ENCODE data around the gene MYO18B. TPM values are rescaled to one million over a fixed set of nuclear protein-coding genes. Genes with fewer than 3 reads are reported as not detected.

MYO18B gene
- total RNA-seq, 8 experiments from 2014 or later, result 0.09 to 0.91 (median 0.32) TPM

GRCh38 chr22:26025626-26026025, 283.6 kb downstream of the MYO18B start:
- 0 to 77% (median 14%) methylated on average over 1 to 6 of the region's 6 CpGs; no CpG with 5 or more reads in 3 of the 10 experiments for WGBS, 10 experiments
- H3K4me3 ChIP-seq, result no peak overlapping the region
- H3K27ac ChIP-seq, result no peak overlapping the region
- in situ Hi-C loops (cut with MboI; ENCODE audit: low pct_unique_long_range_greater_than_20kb in 2 of 9, low sequenced_read_pairs in 9 of 9, unreplicated experiment in 9 of 9), result no loop called here
- H3K4me1 ChIP-seq (replicated peaks in 1 of 2), result peaks cover 0 to 2% of the 10 kb centered on the region in 2 donors
- no peak for ATAC-seq (replicated peaks in 6 of 8)

- H3K4me3 ChIP-seq, result no peak overlapping the region
- no peak overlapping the region for H3K27ac ChIP-seq
- WGBS, 10 experiments, result 56 to 100% (median 85%) methylated on average over 1 to 19 of the region's 23 CpGs; no CpG with 5 or more reads in 4 of the 10 experiments
- H3K4me1 ChIP-seq (replicated peaks in 1 of 2), result peaks cover 0 to 2% of the 10 kb centered on the region in 2 donors
- in situ Hi-C loops (cut with MboI; ENCODE audit: low pct_unique_long_range_greater_than_20kb in 2 of 9, low sequenced_read_pairs in 9 of 9, unreplicated experiment in 9 of 9), result no loop called here
- no peak for ATAC-seq (replicated peaks in 6 of 8)
Measured at GRCh38 chr22:26027341-26027740, 285.4 kb downstream of the MYO18B start.

GRCh38 chr22:26031641-26032040, 289.7 kb downstream of the MYO18B start:
- WGBS, 10 experiments, result 0 to 100% (median 84%) methylated on average over 1 to 5 of the region's 6 CpGs; no CpG with 5 or more reads in 4 of the 10 experiments
- Histone ChIP-seq H3K4me3 (no peak overlapping the region), H3K4me1 (replicated peaks in 1 of 2) (peaks cover 0 to 2% of the 10 kb centered on the region in 2 donors), H3K27ac (no peak overlapping the region)
- no peak for ATAC-seq (replicated peaks in 6 of 8)
- in situ Hi-C loops (cut with MboI; ENCODE audit: low pct_unique_long_range_greater_than_20kb in 2 of 9, low sequenced_read_pairs in 9 of 9, unreplicated experiment in 9 of 9), result no loop called here

- ATAC-seq (replicated peaks in 6 of 8), result no peak
- no peak overlapping the region for H3K4me3 ChIP-seq
- WGBS, 10 experiments, result 10 to 100% (median 80%) methylated on average over 1 to 7 of the region's 7 CpGs
- in situ Hi-C loops (cut with MboI; ENCODE audit: low pct_unique_long_range_greater_than_20kb in 2 of 9, low sequenced_read_pairs in 9 of 9, unreplicated experiment in 9 of 9), result no loop called here
- H3K27ac ChIP-seq, result no peak overlapping the region
- H3K4me1 ChIP-seq (replicated peaks in 1 of 2), result peaks cover 0 to 2% of the 10 kb centered on the region in 2 donors
Measured at GRCh38 chr22:26033071-26033470, 291.1 kb downstream of the MYO18B start.

GRCh38 chr22:26033586-26033985, 291.6 kb downstream of the MYO18B start:
- Histone ChIP-seq H3K4me3 (no peak overlapping the region), H3K27ac (no peak overlapping the region), H3K4me1 (replicated peaks in 1 of 2) (peaks cover 0 to 2% of the 10 kb centered on the region in 2 donors)
- ATAC-seq (replicated peaks in 6 of 8), result no peak
- in situ Hi-C loops (cut with MboI; ENCODE audit: low pct_unique_long_range_greater_than_20kb in 2 of 9, low sequenced_read_pairs in 9 of 9, unreplicated experiment in 9 of 9), result no loop called here

- Histone ChIP-seq H3K4me3 (no peak overlapping the region), H3K27ac (no peak overlapping the region), H3K4me1 (replicated peaks in 1 of 2) (no peaks in the 10 kb centered on the region)
- WGBS, 10 experiments, result 25 to 100% (median 70%) methylated on average over 1 to 3 of the region's 3 CpGs; no CpG with 5 or more reads in 3 of the 10 experiments
- in situ Hi-C loops (cut with MboI; ENCODE audit: low pct_unique_long_range_greater_than_20kb in 2 of 9, low sequenced_read_pairs in 9 of 9, unreplicated experiment in 9 of 9), result no loop called here
- no peak for ATAC-seq (replicated peaks in 6 of 8)
Measured at GRCh38 chr22:26035523-26035922, 293.5 kb downstream of the MYO18B start.

GRCh38 chr22:26038365-26038764, 296.4 kb downstream of the MYO18B start:
- in situ Hi-C loops (cut with MboI; ENCODE audit: low pct_unique_long_range_greater_than_20kb in 2 of 9, low sequenced_read_pairs in 9 of 9, unreplicated experiment in 9 of 9), result no loop called here

GRCh38 chr22:26041931-26042330, 299.9 kb downstream of the MYO18B start:
- no peak overlapping the region for H3K27ac ChIP-seq
- no peak for ATAC-seq (replicated peaks in 6 of 8)
- in situ Hi-C loops (cut with MboI; ENCODE audit: low pct_unique_long_range_greater_than_20kb in 2 of 9, low sequenced_read_pairs in 9 of 9, unreplicated experiment in 9 of 9), result no loop called here
- peaks cover 7 to 8% of the 10 kb centered on the region in 2 donors for H3K4me1 ChIP-seq (replicated peaks in 1 of 2)
- H3K4me3 ChIP-seq, result no peak overlapping the region
- WGBS, 10 experiments, result 0 to 90% (median 17%) methylated on average over 1 to 4 of the region's 4 CpGs; no CpG with 5 or more reads in 4 of the 10 experiments

More at GRCh38 chr22:26038365-26038764, 296.4 kb downstream of the MYO18B start:
- no peak for ATAC-seq (replicated peaks in 6 of 8)
- no peak overlapping the region for H3K4me3 ChIP-seq
- H3K27ac ChIP-seq, result no peak overlapping the region
- WGBS, 10 experiments, result 0 to 72% (median 47%) methylated on average over 1 to 3 of the region's 4 CpGs; no CpG with 5 or more reads in 2 of the 10 experiments
- H3K4me1 ChIP-seq (replicated peaks in 1 of 2), result no peaks in the 10 kb centered on the region

- H3K27ac ChIP-seq, result no peak overlapping the region
- WGBS, 10 experiments, result 14 to 100% (median 71%) methylated on average over 1 to 2 of the region's 2 CpGs
- ATAC-seq (replicated peaks in 6 of 8), result no peak
- no peak overlapping the region for H3K4me3 ChIP-seq
- in situ Hi-C loops (cut with MboI; ENCODE audit: low pct_unique_long_range_greater_than_20kb in 2 of 9, low sequenced_read_pairs in 9 of 9, unreplicated experiment in 9 of 9), result no loop called here
- peaks cover 7 to 8% of the 10 kb centered on the region in 2 donors for H3K4me1 ChIP-seq (replicated peaks in 1 of 2)
Measured at GRCh38 chr22:26043031-26043430, 301.0 kb downstream of the MYO18B start.

- in situ Hi-C loops (cut with MboI; ENCODE audit: low pct_unique_long_range_greater_than_20kb in 2 of 9, low sequenced_read_pairs in 9 of 9, unreplicated experiment in 9 of 9), result no loop called here
- H3K27ac ChIP-seq, result no peak overlapping the region
- H3K4me1 ChIP-seq (replicated peaks in 1 of 2), result peaks cover 7 to 8% of the 10 kb centered on the region in 2 donors
- no peak overlapping the region for H3K4me3 ChIP-seq
- WGBS, 10 experiments, result 19 to 100% (median 96%) methylated on average over 1 to 2 of the region's 2 CpGs; no CpG with 5 or more reads in 4 of the 10 experiments
- ATAC-seq (replicated peaks in 6 of 8), result no peak
Measured at GRCh38 chr22:26045051-26045450, 303.1 kb downstream of the MYO18B start.

GRCh38 chr22:26045860-26046259, 303.9 kb downstream of the MYO18B start:
- H3K27ac ChIP-seq, result no peak overlapping the region
- H3K4me3 ChIP-seq, result no peak overlapping the region
- peaks cover 7 to 8% of the 10 kb centered on the region in 2 donors for H3K4me1 ChIP-seq (replicated peaks in 1 of 2)
- ATAC-seq (replicated peaks in 6 of 8), result peak in 1 of 8 experiments; percentile 59
- 0 to 100% (median 90%) methylated on average over 1 to 3 of the region's 3 CpGs; no CpG with 5 or more reads in 3 of the 10 experiments for WGBS, 10 experiments
- in situ Hi-C loops (cut with MboI; ENCODE audit: low pct_unique_long_range_greater_than_20kb in 2 of 9, low sequenced_read_pairs in 9 of 9, unreplicated experiment in 9 of 9), result no loop called here

GRCh38 chr22:26047516-26047915, 305.5 kb downstream of the MYO18B start:
- 60 to 100% (median 91%) methylated on average over 2 of the region's 2 CpGs; no CpG with 5 or more reads in 7 of the 10 experiments for WGBS, 10 experiments
- Histone ChIP-seq H3K27ac (no peak overlapping the region), H3K4me3 (no peak overlapping the region), H3K4me1 (replicated peaks in 1 of 2) (peaks cover 7 to 8% of the 10 kb centered on the region in 2 donors)
- in situ Hi-C loops (cut with MboI; ENCODE audit: low pct_unique_long_range_greater_than_20kb in 2 of 9, low sequenced_read_pairs in 9 of 9, unreplicated experiment in 9 of 9), result no loop called here
- no peak for ATAC-seq (replicated peaks in 6 of 8)

GRCh38 chr22:26047920-26048319, 305.9 kb downstream of the MYO18B start:
- no peak for ATAC-seq (replicated peaks in 6 of 8)
- H3K4me1 ChIP-seq (replicated peaks in 1 of 2), result peaks cover 7 to 8% of the 10 kb centered on the region in 2 donors
- in situ Hi-C loops (cut with MboI; ENCODE audit: low pct_unique_long_range_greater_than_20kb in 2 of 9, low sequenced_read_pairs in 9 of 9, unreplicated experiment in 9 of 9), result no loop called here
- H3K27ac ChIP-seq, result no peak overlapping the region
- 14 to 100% (median 81%) methylated on average over 1 to 8 of the region's 8 CpGs for WGBS, 10 experiments
- no peak overlapping the region for H3K4me3 ChIP-seq

GRCh38 chr22:26050079-26050478, 308.1 kb downstream of the MYO18B start:
- no peak overlapping the region for H3K4me3 ChIP-seq
- no peak overlapping the region for H3K27ac ChIP-seq
- in situ Hi-C loops (cut with MboI; ENCODE audit: low pct_unique_long_range_greater_than_20kb in 2 of 9, low sequenced_read_pairs in 9 of 9, unreplicated experiment in 9 of 9), result no loop called here
- H3K4me1 ChIP-seq (replicated peaks in 1 of 2), result peaks cover 25 to 26% of the 10 kb centered on the region in 2 donors
- ATAC-seq (replicated peaks in 6 of 8), result no peak
- WGBS, 10 experiments, result 0 to 100% (median 71%) methylated on average over 1 to 6 of the region's 7 CpGs; no CpG with 5 or more reads in 2 of the 10 experiments

All from motor neuron (in vitro differentiated cells).